Activated T-helper 9 cell treated with anti-CD3 and anti-CD28 coated beads, Interleukin-2, amount 50 U/mL, for 16 hours (primary cell): ENCODE data around the gene SETBP1.
A peak's percentile ranks its signal among the peaks of the same experiment; 100 is the strongest.
"Not testable (repeated sequence)": the region's sequence is repeated elsewhere in the genome, so short reads cannot be mapped to it uniquely, and the experiment has no call there.

Source experiments
- DNase-seq: peaks from one replicate; pipeline ENCODE4 v3.0.0-alpha.2; 2020; ENCODE audit warnings: low read depth

Gene SETBP1

GRCh38 chr18:44704135-44704789, 23.6 kb downstream of the SETBP1 start:
- no peak for DNase-seq

- no peak for DNase-seq
Observed at GRCh38 chr18:44705075-44705675, 24.5 kb downstream of the SETBP1 start.

GRCh38 chr18:44708451-44709083, 27.9 kb downstream of the SETBP1 start:
- no peak for DNase-seq

- DNase-seq: no peak
Observed at GRCh38 chr18:44709307-44710126, 28.8 kb downstream of the SETBP1 start.

- DNase-seq: no peak
Observed at GRCh38 chr18:44710931-44711330, 30.2 kb downstream of the SETBP1 start.

- no peak for DNase-seq
Observed at GRCh38 chr18:44712025-44712424, 31.3 kb downstream of the SETBP1 start.

GRCh38 chr18:44713435-44713834, 32.7 kb downstream of the SETBP1 start:
- no peak for DNase-seq

GRCh38 chr18:44714376-44714775, 33.7 kb downstream of the SETBP1 start:
- no peak for DNase-seq

- no peak for DNase-seq
Observed at GRCh38 chr18:44715245-44715644, 34.6 kb downstream of the SETBP1 start.

- DNase-seq: no peak
Observed at GRCh38 chr18:44715842-44716241, 35.2 kb downstream of the SETBP1 start.

GRCh38 chr18:44716697-44717163, 36.0 kb downstream of the SETBP1 start:
- no peak for DNase-seq

GRCh38 chr18:44719519-44720060, 38.9 kb downstream of the SETBP1 start:
- DNase-seq: no peak

GRCh38 chr18:44721748-44722147, 41.1 kb downstream of the SETBP1 start:
- not testable (repeated sequence) for DNase-seq

- no peak for DNase-seq
Observed at GRCh38 chr18:44723411-44723810, 42.7 kb downstream of the SETBP1 start.

GRCh38 chr18:44724105-44724778, 43.6 kb downstream of the SETBP1 start:
- DNase-seq: no peak

GRCh38 chr18:44725300-44726058, 44.8 kb downstream of the SETBP1 start:
- peak; percentile 61 for DNase-seq

GRCh38 chr18:44726059-44726421, 45.4 kb downstream of the SETBP1 start:
- DNase-seq: no peak

- DNase-seq: no peak
Observed at GRCh38 chr18:44727291-44727690, 46.6 kb downstream of the SETBP1 start.

- no peak for DNase-seq
Observed at GRCh38 chr18:44729631-44730101, 49.0 kb downstream of the SETBP1 start.

GRCh38 chr18:44730803-44731529, 50.3 kb downstream of the SETBP1 start:
- DNase-seq: no peak
